Fibroblast of lung (primary cell): Measurements from ENCODE around the gene UBXN11.

Experiments used
- EZH2 ChIP-seq: IDR thresholded peaks from 2 replicates; pipeline ENCODE4 v1.5.1; 2012; ENCODE audit warnings: low read length, control low read depth, mild to moderate bottlenecking; ENCODE audit errors: missing control alignments
- TF ChIP-seq, protein P1 (sequence below), 2 donors: IDR thresholded peaks in 1 of 2; conservative IDR thresholded peaks in 1 of 2; 1 replicate in 1 of 2; 2 replicates in 1 of 2; pipeline ENCODE4 v1.5.1; 2011 to 2012; ENCODE audit warnings: low read length in 2 of 2, control low read depth in 1 of 2, inconsistent platforms in 1 of 2, low read depth in 1 of 2, mild to moderate bottlenecking in 1 of 2

DNA sequence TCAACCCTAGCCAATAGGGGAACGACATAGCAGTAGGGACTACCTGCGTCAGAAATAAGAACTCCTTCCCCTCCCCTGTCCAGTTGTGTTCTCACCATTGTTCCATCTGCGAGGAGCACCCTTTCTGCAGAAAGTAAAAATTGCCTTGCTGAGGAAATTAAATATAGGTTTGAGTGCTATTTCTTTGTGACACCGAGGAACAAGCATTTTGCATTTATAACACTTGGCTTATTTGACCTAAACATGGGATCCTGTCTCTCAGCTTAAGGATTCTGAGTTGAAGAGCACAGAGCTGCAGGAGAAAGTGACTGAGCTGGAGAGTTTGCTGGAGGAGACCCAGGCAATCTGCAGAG, 37.3 kb downstream of the UBXN11 start:
- TF ChIP-seq, protein P1, sequence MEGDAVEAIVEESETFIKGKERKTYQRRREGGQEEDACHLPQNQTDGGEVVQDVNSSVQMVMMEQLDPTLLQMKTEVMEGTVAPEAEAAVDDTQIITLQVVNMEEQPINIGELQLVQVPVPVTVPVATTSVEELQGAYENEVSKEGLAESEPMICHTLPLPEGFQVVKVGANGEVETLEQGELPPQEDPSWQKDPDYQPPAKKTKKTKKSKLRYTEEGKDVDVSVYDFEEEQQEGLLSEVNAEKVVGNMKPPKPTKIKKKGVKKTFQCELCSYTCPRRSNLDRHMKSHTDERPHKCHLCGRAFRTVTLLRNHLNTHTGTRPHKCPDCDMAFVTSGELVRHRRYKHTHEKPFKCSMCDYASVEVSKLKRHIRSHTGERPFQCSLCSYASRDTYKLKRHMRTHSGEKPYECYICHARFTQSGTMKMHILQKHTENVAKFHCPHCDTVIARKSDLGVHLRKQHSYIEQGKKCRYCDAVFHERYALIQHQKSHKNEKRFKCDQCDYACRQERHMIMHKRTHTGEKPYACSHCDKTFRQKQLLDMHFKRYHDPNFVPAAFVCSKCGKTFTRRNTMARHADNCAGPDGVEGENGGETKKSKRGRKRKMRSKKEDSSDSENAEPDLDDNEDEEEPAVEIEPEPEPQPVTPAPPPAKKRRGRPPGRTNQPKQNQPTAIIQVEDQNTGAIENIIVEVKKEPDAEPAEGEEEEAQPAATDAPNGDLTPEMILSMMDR (conservative IDR thresholded peaks at IDR 0.05 in 1 of 2, IDR thresholded peaks at IDR 0.05 in 1 of 2; ENCODE audit: low read depth in 1 of 2, low read length in 2 of 2): no peak
- no peak for TF ChIP-seq EZH2
